Measurements from ENCODE around the gene ZSWIM4.

ZSWIM4 gene

DNA sequence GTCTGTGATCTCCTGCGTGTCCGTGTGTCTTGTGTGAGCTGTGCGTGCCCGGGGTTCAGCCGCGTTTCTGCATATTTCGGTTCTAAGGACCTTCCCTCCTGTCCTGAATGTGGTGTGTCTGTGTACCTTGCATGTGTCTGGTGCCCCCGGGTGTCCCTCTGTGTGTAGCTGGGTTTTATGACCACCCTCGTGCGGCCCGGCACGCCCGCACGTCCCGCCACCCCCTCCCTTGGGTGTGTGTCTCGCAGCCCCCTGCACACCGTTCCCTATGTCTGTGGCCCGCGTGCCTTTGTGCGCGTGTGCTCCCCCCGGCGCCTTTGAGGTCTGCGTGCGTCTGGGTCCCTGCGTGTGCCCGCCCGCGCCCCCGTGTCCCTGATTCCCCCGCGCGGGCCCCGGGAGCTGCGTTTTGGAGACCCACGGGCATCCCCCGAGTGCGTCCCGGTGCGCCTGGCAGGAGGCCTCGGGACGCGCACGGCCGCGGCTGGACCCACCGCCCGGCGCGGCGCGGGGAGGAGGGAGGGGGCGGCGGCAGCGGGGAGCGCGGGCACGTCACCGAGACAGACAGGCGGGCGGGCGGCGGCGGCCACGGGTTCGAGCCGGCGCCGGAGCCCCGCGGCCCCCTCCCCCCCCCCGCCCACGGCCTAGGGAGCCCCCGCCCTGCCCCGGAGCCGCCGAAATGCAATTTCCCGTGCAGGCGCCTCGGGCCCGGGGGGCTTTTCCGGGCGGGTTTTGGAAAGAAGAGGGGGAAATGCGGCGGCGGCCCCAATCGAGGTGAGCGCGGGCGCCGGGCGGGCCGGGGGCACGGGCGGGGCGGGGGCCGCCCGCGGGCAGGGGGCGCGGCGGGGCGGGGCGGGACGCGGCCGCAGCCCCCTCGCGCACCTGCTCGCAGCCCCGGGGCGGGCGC is 69.7 kb downstream of the ZSWIM4 start:
- peak overlapping the region; percentile 29; the same call in 1 of the 2 replicates for H3K27ac ChIP-seq

GRCh38 chr19:13865571-13866462 is 70.6 kb downstream of the ZSWIM4 start:
- H3K27ac ChIP-seq = peak overlapping the region; percentile 29; the same call in 1 of the 2 replicates
- TF ChIP-seq CTCF (conservative IDR thresholded peaks at IDR 0.05) = no peak

More for the DNA sequence above, 69.7 kb downstream of the ZSWIM4 start:
- TF ChIP-seq CTCF (conservative IDR thresholded peaks at IDR 0.05) = no peak

- H3K27ac ChIP-seq = no peak overlapping the region
- no peak for TF ChIP-seq CTCF (conservative IDR thresholded peaks at IDR 0.05)
Measured at GRCh38 chr19:13866463-13867046, 71.3 kb downstream of the ZSWIM4 start.

- TF ChIP-seq CTCF (conservative IDR thresholded peaks at IDR 0.05) = no peak
- no peak overlapping the region for H3K27ac ChIP-seq
Measured at GRCh38 chr19:13868663-13869062, 73.4 kb downstream of the ZSWIM4 start.

DNA sequence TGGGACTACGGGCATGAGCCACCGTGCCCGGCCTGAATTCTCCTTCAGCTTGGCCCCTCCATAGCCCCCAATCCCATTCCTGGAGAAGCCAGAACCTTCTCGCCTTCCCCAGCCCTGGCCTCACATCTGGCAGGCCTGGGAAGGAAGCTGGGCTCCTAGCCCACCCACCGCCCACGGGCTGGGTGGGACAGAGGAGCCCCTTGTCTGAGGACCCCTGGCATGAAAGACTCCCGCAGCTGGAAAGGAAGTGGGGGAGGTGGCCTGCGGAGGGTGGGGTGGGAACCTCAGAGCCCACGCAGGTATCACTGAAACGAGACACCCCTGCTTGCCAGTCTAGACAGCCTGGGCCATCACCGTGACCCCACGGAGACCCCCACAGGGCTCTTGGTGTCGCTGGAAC is 74.0 kb downstream of the ZSWIM4 start:
- no peak overlapping the region for H3K27ac ChIP-seq
- no peak for TF ChIP-seq CTCF (conservative IDR thresholded peaks at IDR 0.05)

- no peak for TF ChIP-seq CTCF (conservative IDR thresholded peaks at IDR 0.05)
- no peak overlapping the region for H3K27ac ChIP-seq
Measured at GRCh38 chr19:13870873-13871272, 75.6 kb downstream of the ZSWIM4 start.

DNA sequence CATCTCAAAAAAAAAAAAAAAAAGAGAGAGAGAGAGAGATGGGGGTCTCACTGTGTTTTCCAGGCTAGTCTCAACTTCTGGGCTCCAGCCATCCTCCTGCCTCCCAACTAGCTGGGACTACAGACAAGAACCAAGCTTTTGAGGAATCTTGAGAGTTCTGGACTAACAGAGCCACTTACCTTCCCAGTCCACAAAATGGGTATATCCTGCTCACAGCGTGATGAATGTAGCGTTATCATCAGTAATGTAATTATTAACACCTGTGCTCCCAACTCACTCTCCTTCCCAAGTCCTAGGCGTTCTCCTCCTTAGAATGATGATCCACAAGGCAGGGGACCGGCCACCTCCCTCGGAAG is 77.1 kb downstream of the ZSWIM4 start:
- H3K27ac ChIP-seq = no peak overlapping the region
- TF ChIP-seq CTCF (conservative IDR thresholded peaks at IDR 0.05) = no peak

Data from VCaP (cell line).